Transverse colon (tissue), 4 donors: ENCODE results near the gene CABCOCO1. TPM values are rescaled to one million over a fixed set of nuclear protein-coding genes. Genes with fewer than 3 reads are reported as not detected.

Experiments used
- DNase-seq: peaks from one replicate; pipeline ENCODE4 v3.0.0-alpha.2; 2019
- H3K27ac ChIP-seq, 4 donors: fragments of 200-600 bp; sonication (generic); 2 replicates each; pipeline ENCODE4 v1.5.1; 2016 to 2018; ENCODE audit warnings: inconsistent platforms in 4 of 4
- H3K27me3 ChIP-seq: fragments of 200-600 bp; sonication (generic); 2 replicates; pipeline ENCODE4 v1.5.1; 2017; ENCODE audit warnings: inconsistent platforms
- H3K36me3 ChIP-seq, 4 donors: fragments of 200-600 bp; sonication (generic); 2 replicates each; pipeline ENCODE4 v1.5.1; 2017 to 2019; ENCODE audit warnings: inconsistent platforms in 4 of 4
- H3K4me1 ChIP-seq, 4 donors: fragments of 200-600 bp; sonication (generic); 2 replicates each; pipeline ENCODE4 v1.5.1; 2017 to 2020; ENCODE audit warnings: inconsistent platforms in 4 of 4
- H3K4me3 ChIP-seq, 4 donors: fragments of 200-600 bp; sonication (generic); 1 replicate in 1 of 4; 2 replicates in 3 of 4; pipeline versions ENCODE4 v1.5.1 to v1.6.1; 2017 to 2019; ENCODE audit warnings: inconsistent platforms in 4 of 4
- H3K9me3 ChIP-seq, 2 donors: fragments of 200-600 bp; sonication (generic); 2 replicates each; pipeline ENCODE4 v1.5.1; 2017 to 2019; ENCODE audit warnings: inconsistent platforms in 2 of 2
- EP300 ChIP-seq: sonication (generic); formaldehyde crosslinking; IDR thresholded peaks from one replicate; pipeline ENCODE4 v1.6.1; 2017; ENCODE audit warnings: antibody characterized with exemption, low read depth
- POLR2A ChIP-seq: fragments of 450-650 bp; IDR thresholded peaks from one replicate; pipeline ENCODE4 v1.6.1; 2016; ENCODE audit warnings: antibody characterized with exemption, mild to moderate bottlenecking, moderate library complexity
- POLR2AphosphoS5 ChIP-seq, 3 donors: sonication (generic); formaldehyde crosslinking; IDR thresholded peaks; one replicate each; pipeline ENCODE4 v1.6.1; 2016; ENCODE audit warnings: antibody characterized with exemption in 3 of 3
- WGBS, 2 donors: methylation state at CpG; one replicate each; pipeline ENCODE4 v1.1.5; 2018; ENCODE audit warnings: low coverage in 1 of 2; 5-methylcytosine and 5-hydroxymethylcytosine counted together
- in situ Hi-C, 4 donors: fragments of 200-750 bp; cut with MboI; loops; one replicate each; pipeline versions ENCODE4 v1.15.0 to v1.15.1; 2017; ENCODE audit warnings: low sequenced_read_pairs in 3 of 4, low pct_ligation_motif_present in 1 of 4, low pct_unique_long_range_greater_than_20kb in 1 of 4
- intact Hi-C: fragments of 100-400 bp; cut with DNase I; formaldehyde crosslinking; loops from one replicate; pipeline ENCODE4 v1.15.1; 2023; ENCODE audit warnings: low total_unique reads
- total RNA-seq, 4 donors: library from RNA; depleted of rRNA; stranded (reverse); fragments of >200 nt; gene quantifications; one replicate each; pipeline ENCODE4 v1.1.0, GENCODE V29; 2016
- TF ChIP-seq, protein P1 (sequence below), 5 experiments: fragments of 200-600 bp in 3 of 5; fragments of 450-650 bp in 2 of 5; sonication (generic) in 3 of 5; IDR thresholded peaks; 1 replicate in 2 of 5; 2 replicates in 3 of 5; pipeline ENCODE4 v1.5.1; 2016 to 2017; ENCODE audit warnings: antibody characterized with exemption in 5 of 5, inconsistent platforms in 3 of 5, mild to moderate bottlenecking in 2 of 5, moderate library complexity in 1 of 5

Gene CABCOCO1
- total RNA-seq, 4 donors from 2014 or later: not detected

DNA sequence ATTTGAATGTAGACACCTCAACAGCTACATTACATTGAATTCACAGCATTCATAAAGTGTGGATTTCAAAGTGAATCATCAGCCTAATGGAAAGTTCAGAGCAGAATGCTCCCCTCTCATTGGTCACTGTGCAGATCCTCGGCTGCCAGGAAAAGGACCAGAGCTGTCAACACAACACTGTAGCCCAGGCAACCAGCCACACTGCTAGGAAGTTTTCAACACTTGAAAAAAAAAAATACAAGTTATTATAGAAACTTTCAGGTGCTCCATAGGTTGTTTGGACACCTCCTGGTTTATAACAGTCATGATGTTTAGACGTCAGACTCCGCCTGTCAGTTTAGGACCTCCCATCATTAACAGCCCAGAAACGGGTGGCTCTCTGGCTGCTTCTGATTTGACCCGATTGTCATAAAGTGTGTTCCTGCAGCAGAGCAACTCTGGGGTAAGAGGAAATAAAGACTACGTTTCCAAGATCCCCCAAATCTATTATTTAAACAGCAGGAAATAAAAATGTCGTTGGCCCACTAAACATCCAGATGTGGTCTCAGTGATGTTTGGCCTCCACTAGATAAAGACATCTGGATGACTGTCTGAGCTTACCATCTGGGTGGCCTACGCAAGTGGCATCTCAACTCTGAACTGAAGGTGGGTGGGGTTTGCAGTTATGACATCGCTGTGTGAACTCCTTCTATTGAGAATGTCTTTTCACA is 117.4 kb downstream of the CABCOCO1 start:
- no peak overlapping the region for H3K4me3 ChIP-seq
- intact Hi-C loops (no loop called here), in situ Hi-C loops (no loop called here)
- no peaks in the 10 kb centered on the region for H3K27me3 ChIP-seq
- peak; percentile 27 for DNase-seq
- H3K27ac ChIP-seq: peak overlapping the region; percentile 4 to 53 (median 50)
- TF ChIP-seq POLR2A (no peak), POLR2AphosphoS5 (IDR thresholded peaks at IDR 0.05) (no peak), EP300 (no peak)
- TF ChIP-seq, protein P1, sequence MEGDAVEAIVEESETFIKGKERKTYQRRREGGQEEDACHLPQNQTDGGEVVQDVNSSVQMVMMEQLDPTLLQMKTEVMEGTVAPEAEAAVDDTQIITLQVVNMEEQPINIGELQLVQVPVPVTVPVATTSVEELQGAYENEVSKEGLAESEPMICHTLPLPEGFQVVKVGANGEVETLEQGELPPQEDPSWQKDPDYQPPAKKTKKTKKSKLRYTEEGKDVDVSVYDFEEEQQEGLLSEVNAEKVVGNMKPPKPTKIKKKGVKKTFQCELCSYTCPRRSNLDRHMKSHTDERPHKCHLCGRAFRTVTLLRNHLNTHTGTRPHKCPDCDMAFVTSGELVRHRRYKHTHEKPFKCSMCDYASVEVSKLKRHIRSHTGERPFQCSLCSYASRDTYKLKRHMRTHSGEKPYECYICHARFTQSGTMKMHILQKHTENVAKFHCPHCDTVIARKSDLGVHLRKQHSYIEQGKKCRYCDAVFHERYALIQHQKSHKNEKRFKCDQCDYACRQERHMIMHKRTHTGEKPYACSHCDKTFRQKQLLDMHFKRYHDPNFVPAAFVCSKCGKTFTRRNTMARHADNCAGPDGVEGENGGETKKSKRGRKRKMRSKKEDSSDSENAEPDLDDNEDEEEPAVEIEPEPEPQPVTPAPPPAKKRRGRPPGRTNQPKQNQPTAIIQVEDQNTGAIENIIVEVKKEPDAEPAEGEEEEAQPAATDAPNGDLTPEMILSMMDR (IDR thresholded peaks at IDR 0.05): no peak
- H3K9me3 ChIP-seq: no peaks in the 10 kb centered on the region
- peaks cover 0 to 8% (median 0%) of the 10 kb centered on the region in 4 donors for H3K4me1 ChIP-seq
- 48 to 51% methylated on average over 8 to 9 of the region's 9 CpGs for WGBS, 2 donors
- no peaks in the 10 kb centered on the region for H3K36me3 ChIP-seq

DNA sequence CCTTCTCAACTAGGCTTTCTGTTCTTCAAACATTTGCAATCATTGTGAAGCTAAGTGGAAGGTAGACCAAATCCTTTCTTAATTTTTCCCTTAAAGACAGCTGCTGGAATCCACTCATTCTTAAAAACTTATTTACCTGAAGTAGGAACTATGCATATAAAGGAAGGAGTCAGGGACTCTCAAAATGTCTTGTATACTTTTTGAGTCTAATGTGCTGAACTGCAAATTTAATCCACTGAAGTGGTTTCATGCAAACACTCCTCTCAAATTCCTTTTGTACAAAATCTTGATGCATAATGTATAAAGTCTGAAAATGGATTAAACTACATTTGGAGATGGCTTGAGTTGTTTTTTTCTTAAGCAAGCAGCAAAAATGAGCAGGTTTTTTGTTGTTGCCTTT is 118.0 kb downstream of the CABCOCO1 start:
- Histone ChIP-seq H3K9me3 (no peaks in the 10 kb centered on the region), H3K36me3 (no peaks in the 10 kb centered on the region), H3K27ac (peak overlapping the region; percentile 4 to 53 (median 50)), H3K4me1 (peaks cover 0 to 8% (median 0%) of the 10 kb centered on the region in 4 donors), H3K27me3 (no peaks in the 10 kb centered on the region), H3K4me3 (no peak overlapping the region)
- intact Hi-C loops (no loop called here), in situ Hi-C loops (no loop called here)
- DNase-seq: no peak
- TF ChIP-seq POLR2AphosphoS5 (IDR thresholded peaks at IDR 0.05) (no peak), EP300 (no peak), POLR2A (no peak)
- TF ChIP-seq, protein P1 (IDR thresholded peaks at IDR 0.05): no peak

DNA sequence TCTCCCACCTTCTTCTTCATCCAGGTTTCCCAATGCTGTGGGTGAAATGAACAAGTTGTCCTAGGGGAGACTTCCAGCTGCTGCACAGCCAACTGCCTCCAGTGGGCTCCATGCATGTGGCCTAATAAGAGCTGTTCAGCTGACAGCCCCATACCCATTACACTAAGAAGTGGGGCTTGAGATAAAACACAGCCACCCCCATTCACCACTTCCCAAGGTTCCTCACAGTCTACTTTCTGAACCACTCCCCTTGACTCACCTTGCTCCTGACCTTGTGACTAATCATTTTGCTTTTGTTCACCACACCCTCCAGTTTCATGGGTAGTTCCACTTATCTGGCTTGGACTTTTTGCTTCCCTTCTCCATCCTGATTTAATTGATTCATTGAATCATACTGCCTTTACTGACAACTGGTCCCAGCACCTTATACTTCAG is 119.3 kb downstream of the CABCOCO1 start:
- Histone ChIP-seq H3K4me3 (no peak overlapping the region), H3K9me3 (no peaks in the 10 kb centered on the region), H3K36me3 (no peaks in the 10 kb centered on the region), H3K4me1 (peaks cover 0 to 16% (median 1%) of the 10 kb centered on the region in 4 donors), H3K27me3 (no peaks in the 10 kb centered on the region), H3K27ac (no peak overlapping the region)
- in situ Hi-C loops: no loop called here
- TF ChIP-seq, protein P1 (IDR thresholded peaks at IDR 0.05): no peak
- TF ChIP-seq POLR2AphosphoS5 (IDR thresholded peaks at IDR 0.05): no peak
- TF ChIP-seq EP300: no peak
- DNase-seq: no peak
- intact Hi-C loops: no loop called here

DNA sequence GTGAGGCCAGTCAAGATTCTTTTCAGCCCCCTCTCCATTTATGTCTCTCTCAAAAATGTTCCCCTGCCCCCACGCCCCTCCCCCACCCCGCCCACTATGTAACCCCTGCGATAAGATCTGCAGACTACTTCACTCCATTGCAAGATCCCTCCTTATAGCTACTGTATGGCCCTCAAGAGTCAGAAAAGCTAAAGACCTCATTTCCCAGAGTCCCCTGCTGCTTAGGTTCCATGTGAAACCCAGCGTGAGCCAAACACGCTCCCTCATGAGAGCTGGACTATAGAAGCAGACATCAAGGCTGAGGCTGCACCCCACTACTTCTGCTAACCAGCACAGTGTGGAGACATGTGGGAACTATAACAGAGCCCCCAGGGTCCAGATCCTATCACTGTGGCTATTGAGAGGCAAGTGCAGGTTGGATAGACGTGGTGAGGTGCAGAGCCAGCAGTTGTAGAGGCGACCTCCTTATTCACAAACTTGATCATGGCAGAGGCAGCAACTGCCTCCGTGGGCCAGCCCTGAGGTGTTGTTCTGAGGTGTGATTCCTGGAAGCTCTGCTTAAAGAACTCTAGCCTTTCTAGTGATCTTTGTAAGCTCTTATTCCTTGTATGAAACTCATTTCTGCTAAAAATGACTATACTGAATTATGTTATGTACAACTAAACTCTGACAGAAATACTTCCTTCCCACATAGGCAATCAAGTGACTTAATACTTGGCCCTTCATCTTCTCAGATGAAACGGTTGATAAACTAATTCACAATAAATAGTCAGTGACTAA is 121.8 kb downstream of the CABCOCO1 start:
- WGBS, 2 donors: 80 to 89% methylated on average over 5 to 9 of the region's 9 CpGs
- Histone ChIP-seq H3K4me3 (no peak overlapping the region), H3K9me3 (no peaks in the 10 kb centered on the region), H3K27ac (no peak overlapping the region), H3K27me3 (no peaks in the 10 kb centered on the region), H3K36me3 (no peaks in the 10 kb centered on the region), H3K4me1 (peaks cover 0 to 16% (median 3%) of the 10 kb centered on the region in 4 donors)
- TF ChIP-seq, protein P1 (IDR thresholded peaks at IDR 0.05): no peak
- TF ChIP-seq POLR2A: no peak
- TF ChIP-seq POLR2AphosphoS5 (IDR thresholded peaks at IDR 0.05): no peak
- TF ChIP-seq EP300: no peak
- no peak for DNase-seq
- in situ Hi-C loops: no loop called here
- intact Hi-C loops: no loop called here
